ENCODE data around the gene UCHL3.

GRCh38 chr13:75550159-75550567 is 572 bp downstream of the UCHL3 start:
- TF ChIP-seq CTCF (conservative IDR thresholded peaks at IDR 0.05; ENCODE audit: low read depth, low read length) (no peak), EZH2 (IDR thresholded peaks at IDR 0.05; ENCODE audit: low read length, unreplicated experiment) (no peak), EZH2phosphoT487 (IDR thresholded peaks at IDR 0.05; ENCODE audit: borderline replicate concordance, low read length) (no peak)

Data from PC-3 (cell line).